ENCODE measurements around the gene PARVB.

The PARVB gene, protein sequence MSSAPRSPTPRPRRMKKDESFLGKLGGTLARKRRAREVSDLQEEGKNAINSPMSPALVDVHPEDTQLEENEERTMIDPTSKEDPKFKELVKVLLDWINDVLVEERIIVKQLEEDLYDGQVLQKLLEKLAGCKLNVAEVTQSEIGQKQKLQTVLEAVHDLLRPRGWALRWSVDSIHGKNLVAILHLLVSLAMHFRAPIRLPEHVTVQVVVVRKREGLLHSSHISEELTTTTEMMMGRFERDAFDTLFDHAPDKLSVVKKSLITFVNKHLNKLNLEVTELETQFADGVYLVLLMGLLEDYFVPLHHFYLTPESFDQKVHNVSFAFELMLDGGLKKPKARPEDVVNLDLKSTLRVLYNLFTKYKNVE

DNA sequence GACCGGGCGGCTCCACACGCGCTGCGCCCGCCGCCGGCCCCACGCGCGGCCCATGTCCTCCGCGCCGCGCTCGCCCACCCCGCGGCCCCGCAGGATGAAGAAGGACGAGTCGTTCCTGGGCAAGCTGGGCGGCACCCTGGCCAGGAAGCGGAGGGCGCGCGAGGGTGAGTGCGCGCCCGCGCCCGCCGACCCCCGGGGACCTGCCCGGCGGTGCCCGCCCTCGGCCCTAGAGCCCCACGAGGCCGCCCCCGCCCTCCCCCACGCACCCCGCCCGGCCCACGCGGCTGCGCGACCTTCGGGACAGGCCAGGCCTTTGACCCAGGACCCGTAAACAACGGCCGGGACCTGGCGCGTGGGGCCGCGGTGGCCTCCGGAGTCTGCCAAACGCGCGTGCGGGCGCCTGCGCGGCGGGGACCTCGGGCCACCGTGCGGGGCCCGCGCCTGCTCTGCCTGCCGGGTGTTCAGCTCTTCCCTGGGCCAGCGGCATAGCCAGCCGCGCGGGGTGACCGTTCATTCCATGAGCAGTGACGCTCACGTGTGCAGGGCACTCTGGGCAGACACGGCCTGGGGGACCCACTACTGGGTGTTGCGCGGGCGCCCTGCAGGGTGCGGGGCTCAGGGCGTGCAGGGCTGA, at the start of gene PARVB:
TSS of gene PARVB (plus strand) at position 15 of the 634 bp plus-strand sequence. CDS start at position 53, 38 bp downstream.
- DNase-seq, result peak; percentile 28

DNA sequence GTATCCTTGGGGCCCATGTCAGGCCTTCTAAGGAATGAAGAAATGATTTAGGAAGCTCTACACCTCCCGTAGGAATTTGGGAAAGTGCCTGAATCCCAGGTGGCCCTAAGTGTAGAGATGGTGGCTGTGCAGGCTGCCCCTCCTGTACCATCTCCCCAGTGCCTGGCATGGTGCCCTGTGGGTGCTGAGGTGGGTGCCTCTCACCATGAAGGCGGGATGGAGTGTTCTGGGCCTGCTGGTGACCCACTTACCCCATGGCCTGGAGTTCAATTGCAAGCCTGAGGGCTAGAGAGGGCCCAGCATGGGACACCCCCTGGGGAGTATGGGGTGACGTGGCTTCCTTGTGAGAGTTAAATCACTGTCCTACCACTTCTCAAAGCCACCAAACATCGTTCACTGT, 49.1 kb upstream of the PARVB start:
- no peak for DNase-seq

DNA sequence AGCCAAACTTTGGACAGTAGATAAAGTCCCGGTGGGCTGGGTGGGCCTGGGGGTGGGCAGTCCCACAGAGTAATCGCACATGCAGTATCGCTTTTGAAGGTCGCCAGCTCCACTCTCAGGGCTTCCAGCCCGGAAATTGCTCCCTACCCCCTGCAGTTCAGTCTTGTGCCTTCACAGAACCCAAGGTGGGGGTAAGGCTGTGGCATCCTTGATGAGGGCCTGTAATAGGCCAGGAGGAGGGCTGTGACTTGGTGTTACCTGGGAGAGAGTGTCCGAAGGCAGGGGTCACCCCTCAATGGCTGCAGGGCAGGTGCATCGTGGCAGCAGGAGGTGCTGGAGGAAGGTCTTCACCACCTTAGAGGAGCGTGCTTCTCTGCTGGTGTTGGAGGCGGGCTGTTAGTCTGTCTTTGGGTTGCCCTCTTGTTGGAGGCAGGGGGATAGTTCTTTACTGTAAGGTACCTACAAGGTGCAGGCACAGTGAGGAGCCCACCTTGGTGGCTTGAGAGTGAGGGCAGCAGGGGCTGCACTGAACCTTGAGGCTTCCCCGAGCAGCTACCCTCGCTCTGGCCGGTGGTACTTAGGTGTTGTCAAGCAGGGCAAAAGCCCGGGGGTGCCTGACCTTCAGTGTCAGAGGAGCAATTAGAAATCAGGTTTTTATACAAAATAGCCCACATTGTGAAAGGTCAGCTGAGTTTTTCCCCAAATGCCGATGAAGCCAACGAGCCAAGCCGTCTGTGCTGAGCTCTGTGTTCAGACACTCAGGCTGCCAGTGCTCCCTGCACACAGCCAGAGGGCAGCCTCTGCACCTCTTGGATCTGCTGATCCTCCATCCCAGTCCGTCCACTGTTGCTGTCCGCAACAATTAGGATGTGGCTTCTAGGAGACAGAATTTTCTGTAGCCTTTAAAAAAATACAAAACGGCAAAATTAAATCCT, 47.0 kb upstream of the PARVB start:
- DNase-seq, result no peak

DNA sequence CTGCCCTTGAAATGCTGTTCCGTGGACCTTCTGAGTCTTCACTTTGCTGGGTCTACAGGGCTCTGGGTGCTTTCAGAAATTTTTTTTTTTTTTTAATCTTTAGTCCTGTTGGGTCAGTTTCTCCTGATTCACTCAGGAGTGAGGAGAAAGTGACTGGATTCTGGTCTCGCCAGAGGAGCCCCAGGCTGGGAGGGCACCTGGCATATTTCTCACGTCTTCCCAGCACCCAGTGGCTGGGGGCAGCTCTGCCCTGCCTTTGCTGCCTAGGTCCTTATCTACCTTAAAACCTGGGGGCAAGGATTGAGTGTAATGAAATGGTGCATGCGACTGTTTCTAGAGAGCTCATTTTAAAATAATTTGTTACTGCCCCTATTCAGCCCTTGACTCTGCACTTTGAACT, 45.5 kb upstream of the PARVB start:
- DNase-seq, result no peak

DNA sequence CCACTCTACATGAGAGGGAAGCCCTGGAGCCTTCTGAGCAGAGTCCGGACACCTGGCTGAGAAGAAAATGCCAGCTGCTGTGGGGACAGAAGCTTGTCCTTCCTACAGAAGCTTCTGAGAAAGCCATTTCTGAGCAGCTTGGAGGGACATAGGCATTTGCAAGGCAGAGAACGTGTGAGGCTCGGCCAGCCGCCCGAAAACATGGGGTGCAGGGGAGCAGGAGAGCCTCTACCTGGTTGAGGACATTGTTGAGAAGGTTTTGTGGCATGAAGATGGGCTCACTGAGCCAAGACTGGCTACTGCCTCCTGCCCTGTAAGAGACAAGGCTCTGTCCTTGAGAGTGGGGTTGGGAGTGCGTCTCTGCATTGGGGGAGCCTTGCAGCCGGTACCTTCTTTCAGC, 43.5 kb upstream of the PARVB start:
- no peak for DNase-seq

DNA sequence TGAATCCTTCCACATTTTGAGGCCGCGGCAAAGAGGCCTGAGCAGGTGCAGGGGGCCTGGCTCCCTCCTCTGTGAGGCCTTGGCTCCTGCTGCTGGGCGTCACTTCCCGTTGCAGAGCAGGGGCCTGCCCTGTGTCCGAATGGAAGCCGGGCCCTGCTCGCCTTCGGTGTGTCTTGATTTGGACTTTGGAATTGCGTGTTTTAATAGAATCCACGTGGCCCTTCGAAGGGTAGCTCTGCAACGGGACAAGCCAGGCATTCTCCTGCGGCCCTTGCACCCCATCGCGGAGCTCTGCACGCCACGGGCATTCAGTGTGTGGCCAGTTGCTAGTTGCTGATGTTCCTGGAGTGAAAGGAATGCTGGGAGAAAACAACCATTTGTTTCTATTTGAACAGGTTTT, 43.1 kb upstream of the PARVB start:
- DNase-seq, result no peak

DNA sequence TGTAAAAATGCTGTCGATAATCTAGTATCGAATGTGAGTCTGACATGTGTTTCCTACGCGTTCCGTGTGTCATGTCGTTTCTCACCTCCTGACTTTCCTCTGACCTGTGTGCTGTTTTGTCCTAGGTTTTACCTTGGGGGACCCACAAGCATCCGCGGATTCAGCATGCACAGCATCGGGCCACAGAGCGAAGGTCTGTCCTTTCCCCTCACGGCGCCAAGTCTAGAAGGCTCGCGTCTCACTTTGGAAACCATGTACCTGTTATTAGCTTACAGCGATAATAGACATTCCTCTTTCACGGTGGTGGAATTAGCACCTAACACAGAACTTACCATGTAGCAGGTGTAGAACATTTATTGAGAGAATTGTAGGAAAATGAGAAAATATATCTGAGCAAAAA, 40.3 kb upstream of the PARVB start:
- DNase-seq, result no peak

DNA sequence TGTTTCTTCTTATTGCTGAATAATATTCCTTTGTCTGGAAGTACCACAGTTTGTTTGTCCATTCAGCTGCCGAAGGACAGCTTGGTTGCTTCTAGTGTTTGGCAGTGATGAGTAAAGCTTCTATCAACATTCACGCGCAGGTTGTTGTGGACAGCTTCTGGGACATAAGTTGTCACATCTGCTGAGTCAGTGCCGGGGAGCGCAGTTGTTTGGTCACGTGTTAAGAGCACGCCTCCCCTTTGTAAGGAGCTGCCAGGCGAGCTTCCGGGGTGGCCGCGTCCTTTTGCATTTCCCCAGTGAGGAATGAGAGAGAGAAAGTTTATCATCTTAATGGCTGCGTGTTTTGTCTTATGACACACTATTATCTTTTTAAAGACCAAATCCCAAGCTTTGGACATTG, 38.6 kb upstream of the PARVB start:
- DNase-seq, result no peak

DNA sequence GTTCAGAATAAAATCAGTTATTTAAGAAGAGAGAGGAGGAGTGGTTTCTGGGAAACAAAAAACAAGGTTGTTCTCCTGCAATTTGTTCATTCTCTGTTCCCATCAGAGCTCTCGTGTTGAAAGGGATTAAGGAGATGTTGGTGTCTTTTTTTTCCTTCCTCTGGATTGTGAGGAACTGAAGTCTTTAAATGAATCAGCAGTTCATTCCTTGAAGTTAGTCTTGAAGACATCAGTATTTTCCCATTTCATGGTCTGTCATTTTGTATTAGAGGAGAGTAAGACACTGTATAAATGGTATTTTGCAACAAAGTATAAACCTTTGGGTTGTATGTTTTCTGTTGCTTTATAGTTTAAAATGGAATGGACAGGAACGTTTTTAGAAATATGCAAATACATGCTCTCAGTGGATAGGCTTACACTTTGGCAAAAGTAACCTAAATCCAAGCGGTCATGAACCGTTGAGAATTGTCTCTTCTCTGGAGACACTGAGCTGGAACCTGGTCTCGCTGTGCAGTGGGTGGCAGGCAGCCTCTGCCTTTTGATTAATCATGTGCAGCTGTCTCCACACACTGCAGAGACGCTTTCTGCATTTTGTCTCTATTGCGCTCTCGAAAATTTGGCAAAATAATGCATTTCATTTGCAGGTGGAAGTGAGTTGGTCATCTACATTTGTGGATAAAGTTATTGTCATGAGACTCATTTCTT, 35.8 kb upstream of the PARVB start:
- no peak for DNase-seq

DNA sequence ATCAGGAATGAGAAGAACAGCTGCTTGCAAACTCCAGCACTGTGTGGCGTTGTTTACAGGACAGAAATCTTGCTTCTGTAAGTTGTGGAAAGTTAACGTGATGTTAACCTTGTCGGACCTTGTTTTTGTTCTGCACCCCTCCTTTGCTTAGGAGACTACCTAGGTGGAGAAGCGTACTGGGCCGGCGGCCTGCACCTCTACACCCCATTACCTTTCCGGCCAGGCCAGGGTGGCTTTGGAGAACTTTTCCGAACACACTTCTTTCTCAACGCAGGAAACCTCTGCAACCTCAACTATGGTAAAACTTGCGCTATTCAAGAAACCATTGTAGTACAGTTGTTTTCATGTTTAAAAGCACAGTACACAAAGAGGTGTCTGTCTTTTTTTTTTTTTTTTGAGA, 35.1 kb upstream of the PARVB start:
- no peak for DNase-seq

DNA sequence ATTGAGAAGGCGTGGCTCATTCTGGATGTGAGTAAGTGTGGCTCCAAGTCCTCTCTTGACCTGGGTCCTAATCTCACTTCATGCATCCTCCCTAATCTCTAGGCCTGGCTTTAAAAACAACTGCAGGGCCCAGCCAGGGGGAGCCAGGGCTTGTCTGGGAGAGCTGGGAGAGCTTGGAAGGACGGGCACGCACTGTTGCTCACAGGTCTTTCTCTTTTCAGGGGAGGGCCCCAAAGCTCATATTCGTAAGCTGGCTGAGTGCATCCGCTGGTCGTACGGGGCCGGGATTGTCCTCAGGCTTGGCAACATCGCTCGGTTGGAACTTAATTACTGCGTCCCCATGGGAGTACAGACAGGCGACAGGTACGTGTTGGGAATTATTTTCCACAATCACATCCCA, 34.1 kb upstream of the PARVB start:
- no peak for DNase-seq

DNA sequence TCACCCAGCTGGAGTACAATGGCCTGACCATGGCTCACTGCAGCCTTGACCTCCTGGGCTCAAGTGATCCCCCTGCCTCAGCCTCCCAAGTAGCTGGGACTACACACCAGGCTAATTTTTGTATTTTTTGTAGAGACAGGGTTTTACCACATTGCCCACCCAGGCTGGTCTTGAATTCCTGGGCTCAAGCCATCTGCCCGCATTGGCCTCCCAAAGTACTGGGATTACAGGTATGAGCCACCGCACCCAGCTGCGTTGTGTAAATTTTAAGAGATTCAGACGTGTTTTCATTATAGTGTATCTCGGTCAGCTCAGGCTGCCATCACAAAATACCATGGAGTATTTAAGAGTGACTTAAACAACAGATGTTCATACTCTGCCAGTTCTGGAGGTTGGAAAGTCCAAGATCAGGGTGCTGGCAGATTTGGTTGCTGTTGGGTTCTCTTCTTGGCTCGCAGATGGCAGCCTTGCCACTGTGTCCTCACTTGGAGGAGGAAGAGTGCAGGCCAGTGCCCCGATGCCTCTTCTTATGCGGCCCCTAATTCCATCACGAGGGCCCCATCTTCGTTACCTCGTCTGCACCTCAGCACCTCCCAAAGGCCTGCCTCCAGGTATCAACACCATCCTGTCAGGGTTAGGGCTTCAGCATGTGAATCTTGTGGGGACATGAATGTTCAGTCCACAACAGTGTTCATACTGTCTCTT, 32.6 kb upstream of the PARVB start:
- DNase-seq, result no peak

DNA sequence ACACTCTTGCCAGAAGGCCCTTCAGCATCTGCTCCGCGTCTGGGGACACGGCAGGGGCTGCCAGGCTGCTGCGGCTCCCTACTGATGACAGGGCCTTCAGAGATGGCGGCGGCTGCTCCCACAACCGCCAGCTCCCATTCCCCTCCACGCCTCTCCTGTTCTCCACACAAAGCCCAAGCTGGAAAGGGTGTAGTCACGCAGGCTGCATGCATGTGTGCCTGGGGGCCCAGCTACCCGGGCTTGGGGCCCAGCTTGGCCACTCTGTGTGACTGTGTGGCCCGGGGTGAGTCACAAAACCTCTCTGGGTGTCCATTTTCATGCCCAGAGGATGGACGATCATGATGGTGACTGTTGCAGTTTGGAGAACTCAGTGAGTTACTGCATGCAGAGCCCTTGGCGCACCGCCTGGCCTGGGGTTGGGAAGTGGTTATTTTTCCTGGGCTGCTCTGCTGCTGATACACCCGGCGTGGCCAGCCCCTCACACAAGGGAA, 31.7 kb upstream of the PARVB start:
- no peak for DNase-seq

DNA sequence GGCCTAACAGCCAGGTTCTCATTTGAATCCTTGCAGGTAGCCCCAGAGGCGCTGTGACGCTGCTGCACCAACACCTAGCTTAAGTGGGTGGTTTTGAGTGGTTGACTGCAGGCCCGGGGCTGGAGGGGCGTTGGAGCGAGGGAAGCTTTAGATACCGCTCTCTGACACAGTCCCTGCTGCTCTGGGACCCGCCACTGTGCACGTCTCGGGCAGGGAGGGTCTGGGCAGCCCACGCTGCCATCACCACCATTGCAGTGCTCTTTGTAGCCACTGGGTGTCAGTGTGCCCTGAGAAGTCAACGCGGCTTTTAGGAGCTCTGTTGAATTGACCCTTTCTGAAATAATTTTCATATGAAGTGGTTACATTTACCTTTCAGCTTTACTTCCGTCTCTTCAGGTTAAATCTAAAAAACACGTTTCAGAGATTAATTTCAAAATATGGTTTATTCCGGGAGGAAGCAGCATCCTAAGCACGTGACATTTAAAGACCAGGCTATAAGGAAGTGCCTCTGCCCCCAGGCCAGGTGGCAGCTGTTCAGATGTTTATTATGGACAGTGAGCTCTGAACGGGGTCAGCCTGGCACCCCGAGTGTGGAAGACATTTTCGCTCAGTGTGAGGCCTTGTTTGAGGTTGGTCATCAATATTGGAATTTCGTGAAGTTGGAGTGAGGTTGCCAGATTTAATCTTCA, 30.9 kb upstream of the PARVB start:
- DNase-seq, result peak; percentile 71

DNA sequence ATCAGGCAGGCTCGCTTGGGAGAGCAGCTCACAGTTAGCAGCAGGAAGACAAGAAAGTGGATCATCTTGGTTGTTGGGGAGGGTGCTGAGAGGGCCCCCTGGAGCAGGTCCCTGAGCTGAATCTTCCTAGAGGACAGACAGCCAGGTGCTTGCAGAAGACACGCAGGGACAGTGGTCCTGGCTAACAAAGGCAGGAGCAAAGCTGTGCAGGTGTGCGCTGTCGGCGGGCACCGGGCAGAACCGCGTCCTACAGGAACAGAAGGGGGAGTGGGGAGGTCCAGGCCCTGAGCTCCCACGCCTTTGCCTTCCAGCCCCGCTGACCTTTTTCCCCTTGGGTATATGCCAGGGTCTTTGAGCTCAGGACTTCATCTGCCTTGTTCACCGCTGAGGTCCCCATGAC, 30.1 kb upstream of the PARVB start:
- DNase-seq, result no peak

DNA sequence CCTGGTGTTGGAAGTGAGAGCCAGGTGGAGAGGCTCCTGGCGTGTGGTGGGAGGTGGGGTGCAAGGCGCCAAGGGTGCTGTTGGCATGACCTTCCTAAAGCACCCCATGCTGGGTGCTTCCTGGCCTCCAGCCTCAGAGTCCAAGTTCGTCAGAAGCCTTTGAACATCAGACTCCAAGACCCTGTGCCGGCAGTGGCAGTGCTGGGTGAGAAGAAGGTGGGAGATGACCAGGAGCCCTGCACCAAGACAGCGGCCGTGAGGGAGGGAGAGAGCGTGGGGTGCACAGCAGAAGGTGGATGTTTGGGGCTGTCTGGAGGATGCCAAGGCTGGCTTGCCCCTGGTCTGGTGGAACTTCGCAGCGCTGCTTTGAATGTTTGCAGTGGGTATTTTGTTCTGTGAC, 29.7 kb upstream of the PARVB start:
- no peak for DNase-seq

DNA sequence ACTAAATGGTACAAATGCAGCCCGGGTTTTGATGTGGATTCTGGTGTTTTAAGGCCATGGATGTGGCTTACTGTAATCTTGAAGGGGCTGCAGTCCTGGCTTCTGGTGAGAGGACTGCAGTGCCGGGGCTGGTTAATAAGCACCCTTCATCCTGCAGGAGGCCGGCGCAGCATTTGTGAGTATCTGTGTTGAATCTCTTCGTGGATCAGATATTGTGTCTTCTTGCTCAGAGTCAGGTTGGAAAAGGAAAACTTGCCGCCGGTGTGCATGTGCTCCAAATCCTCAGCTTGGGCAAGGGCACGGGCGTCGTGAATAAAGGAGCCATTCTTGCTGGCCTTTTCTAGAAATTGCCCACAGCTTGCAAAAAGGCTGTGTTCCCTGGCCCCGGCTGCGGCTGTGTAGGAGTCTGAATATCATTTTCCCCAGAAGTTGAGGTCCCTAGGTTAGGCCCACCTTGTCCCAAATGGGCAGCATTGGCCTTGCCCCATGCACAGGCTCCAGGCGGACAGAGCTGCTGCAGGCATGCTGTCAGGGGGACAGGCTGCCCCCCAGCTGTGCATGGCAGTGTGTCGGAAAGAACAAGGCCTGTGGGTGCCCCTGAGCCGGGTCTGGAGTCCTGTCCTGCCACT, 28.9 kb upstream of the PARVB start:
- DNase-seq, result no peak

DNA sequence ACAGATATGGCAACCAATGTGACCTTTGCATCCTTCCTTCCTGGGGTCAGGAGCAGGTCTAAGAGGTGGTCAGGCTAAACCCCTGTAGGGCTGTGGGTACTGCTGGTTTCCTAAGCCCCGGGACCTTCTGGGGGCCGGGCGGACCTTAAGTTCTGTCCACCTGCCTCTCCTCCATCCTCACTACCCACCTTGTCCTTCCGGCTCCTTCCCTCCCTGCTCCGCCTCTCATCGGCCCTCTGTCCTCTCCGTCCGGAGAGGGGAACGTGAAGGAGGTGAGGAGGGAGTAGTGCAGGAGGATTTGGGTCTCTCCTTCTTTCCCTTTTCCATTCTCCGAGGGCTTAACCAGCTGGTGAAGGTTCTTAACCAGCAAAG, 28.3 kb upstream of the PARVB start:
- DNase-seq, result no peak

DNA sequence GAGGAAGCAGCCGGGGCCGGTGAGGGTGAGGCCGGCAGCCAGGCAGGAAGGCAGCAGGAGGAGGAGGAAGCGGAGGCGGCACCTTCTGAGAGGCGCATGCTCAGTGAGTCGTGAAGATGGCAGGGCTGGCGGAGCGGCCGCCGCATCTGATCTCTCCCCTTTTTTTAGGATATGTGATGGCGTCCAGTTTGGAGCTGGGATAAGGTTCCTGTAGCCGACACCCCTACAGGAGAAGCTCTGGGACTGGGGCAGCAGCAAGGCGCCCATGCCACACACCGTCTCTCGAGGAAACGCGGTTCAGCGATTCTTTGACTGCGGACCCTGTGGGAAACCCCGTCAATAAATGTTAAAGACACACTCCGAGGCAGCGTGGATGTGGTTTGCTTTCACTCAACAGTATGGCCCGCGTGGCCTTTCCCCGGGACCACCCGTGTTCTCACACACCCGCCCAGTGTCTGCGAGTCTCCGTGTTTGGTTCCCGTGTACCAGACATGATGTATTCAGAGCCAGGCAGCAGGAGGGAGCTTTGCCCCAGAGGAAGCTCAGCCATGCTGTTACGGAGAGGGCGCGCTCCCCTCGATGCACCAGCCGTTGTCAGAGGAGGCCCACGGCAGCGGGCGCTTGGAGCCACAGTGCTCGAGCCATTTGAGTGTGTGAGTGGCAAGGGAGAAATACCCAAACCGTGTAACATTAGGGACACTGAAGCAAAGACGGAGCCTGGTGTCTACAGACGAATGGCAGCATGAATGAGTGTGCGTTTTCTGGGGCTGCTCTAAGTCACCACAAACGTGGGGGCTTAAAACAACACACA, 27.7 kb upstream of the PARVB start:
- DNase-seq, result peak; percentile 74

DNA sequence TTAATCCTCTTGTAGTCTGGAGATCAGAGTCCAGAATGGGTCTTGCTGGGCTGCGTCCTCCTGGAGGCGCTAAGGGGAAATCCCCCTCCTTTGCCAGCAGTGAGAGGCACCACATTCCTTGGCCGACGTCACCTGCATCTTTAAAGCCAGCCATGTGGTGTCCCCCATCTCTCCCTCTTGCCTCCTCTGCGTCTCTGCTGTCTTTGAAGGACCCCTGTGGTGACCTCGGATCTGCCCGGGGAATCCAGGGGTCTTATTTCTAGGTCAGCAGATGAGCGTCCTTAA, 27.2 kb upstream of the PARVB start:
- DNase-seq, result no peak

All from CD4-positive, alpha-beta T cell treated with Interleukin-21 for 1 hour (primary cell).